ENCODE data around the gene CERS2.

CERS2 gene

DNA sequence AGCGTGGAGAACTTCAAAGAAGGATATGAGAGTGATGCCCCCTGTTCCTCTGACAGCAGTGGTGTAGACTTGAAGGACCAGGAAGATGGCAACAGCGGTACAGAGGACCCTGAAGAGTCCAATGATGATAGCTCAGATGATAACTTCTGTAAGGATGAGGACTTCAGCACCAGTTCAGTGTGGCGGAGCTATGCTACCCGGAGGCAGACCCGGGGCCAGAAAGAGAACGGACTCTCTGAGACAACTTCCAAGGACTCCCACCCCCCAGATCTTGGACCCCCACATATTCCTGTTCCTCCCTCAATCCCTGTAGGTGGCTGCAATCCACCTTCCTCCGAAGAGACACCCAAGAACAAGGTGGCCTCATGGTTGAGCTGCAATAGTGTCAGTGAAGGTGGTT is 14.0 kb downstream of the CERS2 start:
- TF ChIP-seq, protein P1, sequence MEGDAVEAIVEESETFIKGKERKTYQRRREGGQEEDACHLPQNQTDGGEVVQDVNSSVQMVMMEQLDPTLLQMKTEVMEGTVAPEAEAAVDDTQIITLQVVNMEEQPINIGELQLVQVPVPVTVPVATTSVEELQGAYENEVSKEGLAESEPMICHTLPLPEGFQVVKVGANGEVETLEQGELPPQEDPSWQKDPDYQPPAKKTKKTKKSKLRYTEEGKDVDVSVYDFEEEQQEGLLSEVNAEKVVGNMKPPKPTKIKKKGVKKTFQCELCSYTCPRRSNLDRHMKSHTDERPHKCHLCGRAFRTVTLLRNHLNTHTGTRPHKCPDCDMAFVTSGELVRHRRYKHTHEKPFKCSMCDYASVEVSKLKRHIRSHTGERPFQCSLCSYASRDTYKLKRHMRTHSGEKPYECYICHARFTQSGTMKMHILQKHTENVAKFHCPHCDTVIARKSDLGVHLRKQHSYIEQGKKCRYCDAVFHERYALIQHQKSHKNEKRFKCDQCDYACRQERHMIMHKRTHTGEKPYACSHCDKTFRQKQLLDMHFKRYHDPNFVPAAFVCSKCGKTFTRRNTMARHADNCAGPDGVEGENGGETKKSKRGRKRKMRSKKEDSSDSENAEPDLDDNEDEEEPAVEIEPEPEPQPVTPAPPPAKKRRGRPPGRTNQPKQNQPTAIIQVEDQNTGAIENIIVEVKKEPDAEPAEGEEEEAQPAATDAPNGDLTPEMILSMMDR (conservative IDR thresholded peaks at IDR 0.05; ENCODE audit: low read depth, low read length) = no peak

DNA sequence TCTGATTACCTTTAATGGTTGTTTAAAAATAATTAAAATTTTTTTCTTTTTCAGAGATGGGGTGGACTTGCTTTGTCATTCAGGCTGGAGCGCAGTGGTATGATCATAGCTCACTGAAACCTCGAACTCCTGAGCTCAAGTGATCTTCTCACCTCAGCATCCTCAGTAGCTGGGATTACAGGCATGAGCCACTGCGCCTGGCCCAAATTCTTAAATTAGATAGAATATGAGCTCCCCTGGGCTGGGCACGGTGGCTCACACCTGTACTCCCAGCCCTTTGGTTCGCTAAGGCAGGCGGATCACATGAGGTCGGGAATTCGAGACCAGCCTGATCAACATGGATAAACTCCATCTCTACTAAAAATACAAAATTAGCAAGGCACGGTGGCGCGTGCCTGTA is 17.0 kb downstream of the CERS2 start:
- Histone ChIP-seq H3K9ac (no peak overlapping the region), H2AFZ (ENCODE audit: low read depth) (no peak overlapping the region), H3K36me3 (ENCODE audit: insufficient read depth) (no peaks in the 10 kb centered on the region; the same call in 1 of the 2 replicates), H3K4me1 (ENCODE audit: low read depth, poor library complexity, severe bottlenecking) (no peaks in the 10 kb centered on the region), H3K27ac (no peak overlapping the region), H3K27me3 (ENCODE audit: insufficient read depth, low read depth) (no peaks in the 10 kb centered on the region), H3K79me2 (ENCODE audit: insufficient read depth, low read depth) (no peaks in the 10 kb centered on the region), H4K20me1 (ENCODE audit: insufficient read depth) (no peaks in the 10 kb centered on the region), H3K4me3 (IDR thresholded peaks at IDR 0.05; ENCODE audit: insufficient read depth, low read depth, low read length) (no peak overlapping the region), H3K4me2 (no peak overlapping the region)
- TF ChIP-seq, protein P1 (conservative IDR thresholded peaks at IDR 0.05; ENCODE audit: low read depth, low read length) = no peak

More for the DNA sequence above, 14.0 kb downstream of the CERS2 start:
- Histone ChIP-seq H3K9ac (no peak overlapping the region), H3K4me3 (IDR thresholded peaks at IDR 0.05; ENCODE audit: insufficient read depth, low read depth, low read length) (no peak overlapping the region), H3K4me1 (ENCODE audit: low read depth, poor library complexity, severe bottlenecking) (no peaks in the 10 kb centered on the region), H3K27ac (no peak overlapping the region), H3K36me3 (ENCODE audit: insufficient read depth) (peaks cover 8% of the 10 kb centered on the region; the same call in 1 of the 2 replicates), H2AFZ (ENCODE audit: low read depth) (no peak overlapping the region), H3K27me3 (ENCODE audit: insufficient read depth, low read depth) (no peaks in the 10 kb centered on the region), H3K79me2 (ENCODE audit: insufficient read depth, low read depth) (no peaks in the 10 kb centered on the region), H3K4me2 (no peak overlapping the region), H4K20me1 (ENCODE audit: insufficient read depth) (no peaks in the 10 kb centered on the region)

DNA sequence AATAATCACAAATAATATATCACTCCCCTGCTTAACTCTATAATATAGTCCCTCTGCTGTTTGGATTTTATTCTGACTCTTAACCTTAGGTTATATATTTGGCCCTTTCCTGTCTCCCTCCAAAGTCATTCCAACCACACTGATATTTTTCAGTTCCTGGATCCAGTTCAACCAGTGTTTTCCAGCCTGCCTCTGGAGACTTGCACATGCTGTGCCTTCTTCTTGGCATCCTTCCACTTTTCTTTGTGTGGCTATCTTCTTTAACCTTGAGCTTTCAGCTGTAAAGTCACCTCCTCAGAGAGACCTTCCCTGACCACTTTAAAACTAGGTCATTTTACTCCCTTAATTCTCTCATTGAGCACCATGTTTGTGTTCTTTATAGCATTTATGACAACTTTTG is 19.4 kb downstream of the CERS2 start:
- Histone ChIP-seq H4K20me1 (ENCODE audit: insufficient read depth) (no peaks in the 10 kb centered on the region), H2AFZ (ENCODE audit: low read depth) (no peak overlapping the region), H3K4me2 (no peak overlapping the region), H3K79me2 (ENCODE audit: insufficient read depth, low read depth) (no peaks in the 10 kb centered on the region), H3K4me3 (IDR thresholded peaks at IDR 0.05; ENCODE audit: insufficient read depth, low read depth, low read length) (no peak overlapping the region), H3K4me1 (ENCODE audit: low read depth, poor library complexity, severe bottlenecking) (no peaks in the 10 kb centered on the region), H3K27me3 (ENCODE audit: insufficient read depth, low read depth) (no peaks in the 10 kb centered on the region), H3K9ac (no peak overlapping the region), H3K27ac (no peak overlapping the region; the same call in 1 of the 2 replicates), H3K36me3 (ENCODE audit: insufficient read depth) (peaks cover 14% of the 10 kb centered on the region; the same call in 1 of the 2 replicates)
- TF ChIP-seq, protein P1 (conservative IDR thresholded peaks at IDR 0.05; ENCODE audit: low read depth, low read length) = no peak

DNA sequence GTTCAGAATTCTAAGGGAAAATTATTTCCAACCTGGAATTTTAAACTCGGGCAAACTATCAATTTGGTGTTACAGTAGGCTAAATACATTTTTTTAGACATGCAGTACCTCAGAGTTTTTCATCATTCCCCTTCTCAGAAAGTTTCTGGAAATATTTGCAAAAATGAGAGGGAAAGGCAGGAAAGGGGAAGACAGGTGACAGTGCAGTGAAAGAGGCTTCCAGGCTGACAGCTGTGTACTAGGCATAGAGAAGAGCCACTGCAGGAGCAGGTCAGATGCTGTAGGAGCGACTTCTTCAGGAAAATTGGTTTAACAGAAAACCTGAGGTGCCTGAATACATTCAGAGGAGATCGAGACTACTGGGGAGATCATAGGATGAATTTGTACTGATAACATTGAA is 19.9 kb downstream of the CERS2 start:
- Histone ChIP-seq H3K27me3 (ENCODE audit: insufficient read depth, low read depth) (no peaks in the 10 kb centered on the region), H3K36me3 (ENCODE audit: insufficient read depth) (peaks cover 14% of the 10 kb centered on the region; the same call in 1 of the 2 replicates), H3K4me2 (no peak overlapping the region), H3K79me2 (ENCODE audit: insufficient read depth, low read depth) (no peaks in the 10 kb centered on the region), H3K4me1 (ENCODE audit: low read depth, poor library complexity, severe bottlenecking) (no peaks in the 10 kb centered on the region), H3K27ac (no peak overlapping the region), H2AFZ (ENCODE audit: low read depth) (no peak overlapping the region), H4K20me1 (ENCODE audit: insufficient read depth) (no peaks in the 10 kb centered on the region), H3K4me3 (IDR thresholded peaks at IDR 0.05; ENCODE audit: insufficient read depth, low read depth, low read length) (no peak overlapping the region), H3K9ac (no peak overlapping the region)
- TF ChIP-seq, protein P1 (conservative IDR thresholded peaks at IDR 0.05; ENCODE audit: low read depth, low read length) = no peak

All from KMS-11 (cell line).